ENCODE results near the gene RCC2.

Gene RCC2

DNA sequence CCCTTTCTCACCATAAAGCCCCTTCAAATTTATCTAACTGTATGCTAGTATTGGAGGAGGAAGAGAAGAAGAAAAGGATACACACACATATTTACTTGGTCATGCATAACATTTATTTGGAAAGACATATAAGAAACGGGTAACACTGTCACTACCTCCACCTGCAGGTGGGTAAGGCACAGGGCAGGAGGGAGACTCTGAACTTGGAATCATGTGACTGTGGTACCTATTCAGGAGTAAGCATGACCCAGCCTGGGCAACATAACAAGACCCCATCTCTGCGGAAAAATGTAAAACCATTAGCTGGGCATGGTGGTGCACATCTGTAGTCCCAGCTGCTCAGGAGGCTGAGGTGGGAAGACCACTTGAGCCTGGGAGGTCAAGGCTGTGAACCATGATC, 68.9 kb downstream of the RCC2 start:
- no peak for DNase-seq

DNA sequence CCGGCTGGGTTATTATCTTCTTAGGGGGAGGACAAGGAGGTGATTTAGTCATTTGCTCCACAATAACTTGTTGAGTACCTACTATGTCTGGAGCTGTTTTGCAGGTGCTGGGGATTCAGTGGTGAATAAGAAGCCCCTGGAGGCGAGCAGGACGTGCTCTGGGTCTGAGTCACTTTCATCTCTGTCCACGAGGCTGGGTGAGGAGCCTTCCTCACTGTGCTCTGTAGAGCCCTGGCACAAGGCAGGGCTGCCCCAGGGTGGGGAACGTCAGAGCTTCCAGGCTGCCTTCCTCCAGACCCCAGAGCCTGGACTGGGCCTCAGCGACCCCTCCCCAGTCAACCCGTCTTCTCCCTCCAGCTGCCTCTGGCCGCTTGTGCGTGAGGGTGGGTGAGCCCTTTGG, 70.0 kb downstream of the RCC2 start:
- DNase-seq = no peak

DNA sequence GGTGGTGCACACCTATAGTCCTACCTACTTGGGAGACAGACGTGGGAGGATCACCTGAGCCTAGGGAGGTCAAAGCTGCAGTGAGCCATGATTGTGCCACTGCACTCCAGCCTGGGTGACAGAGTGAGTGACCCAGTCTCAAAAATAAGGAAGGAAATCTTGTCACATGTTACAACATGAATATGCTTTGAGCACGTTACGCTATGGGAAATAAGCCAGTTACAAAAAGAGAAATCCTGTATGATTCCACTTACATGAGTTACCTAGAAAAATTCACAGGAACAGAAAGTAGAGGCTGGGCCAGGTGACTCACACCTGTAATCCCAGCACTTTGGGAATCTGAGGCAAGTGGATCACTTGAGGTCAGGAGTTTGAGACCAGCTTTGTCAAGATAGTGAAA, 74.2 kb downstream of the RCC2 start:
- DNase-seq = no peak

DNA sequence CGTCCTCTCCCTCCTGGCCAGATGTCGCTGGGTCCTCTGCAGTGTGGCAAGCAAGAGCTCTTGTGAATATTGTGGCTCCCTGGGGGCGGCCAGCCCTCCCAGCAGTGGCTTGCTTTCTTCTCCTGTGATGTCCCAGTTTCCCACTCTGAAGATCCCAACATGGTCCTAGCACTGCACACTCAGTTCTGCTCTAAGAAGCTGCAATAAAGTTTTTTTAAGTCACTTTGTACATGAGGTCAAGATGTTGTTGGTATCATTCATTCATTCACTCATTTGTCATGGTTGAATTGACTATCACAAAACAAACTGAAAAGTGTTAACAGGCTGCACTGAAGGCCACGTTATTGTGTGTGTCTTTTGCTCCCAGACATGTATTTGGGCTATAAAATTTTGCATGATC, 75.7 kb downstream of the RCC2 start:
- no peak for DNase-seq

DNA sequence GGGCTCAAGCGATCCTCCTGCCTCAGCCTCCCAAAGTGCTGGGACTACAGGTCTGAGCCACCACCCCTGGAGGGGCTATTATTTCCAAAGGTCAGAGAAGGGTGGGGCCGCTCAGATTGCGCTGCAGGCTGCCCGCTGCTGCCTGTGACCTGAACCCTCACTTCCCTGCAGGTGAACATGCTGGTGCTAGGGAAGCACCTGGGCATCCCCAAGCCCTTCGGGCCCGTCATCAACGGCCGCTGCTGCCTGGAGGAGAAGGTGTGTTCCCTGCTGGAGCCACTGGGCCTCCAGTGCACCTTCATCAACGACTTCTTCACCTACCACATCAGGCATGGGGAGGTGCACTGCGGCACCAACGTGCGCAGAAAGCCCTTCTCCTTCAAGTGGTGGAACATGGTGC, 76.1 kb downstream of the RCC2 start:
- DNase-seq = no peak

DNA sequence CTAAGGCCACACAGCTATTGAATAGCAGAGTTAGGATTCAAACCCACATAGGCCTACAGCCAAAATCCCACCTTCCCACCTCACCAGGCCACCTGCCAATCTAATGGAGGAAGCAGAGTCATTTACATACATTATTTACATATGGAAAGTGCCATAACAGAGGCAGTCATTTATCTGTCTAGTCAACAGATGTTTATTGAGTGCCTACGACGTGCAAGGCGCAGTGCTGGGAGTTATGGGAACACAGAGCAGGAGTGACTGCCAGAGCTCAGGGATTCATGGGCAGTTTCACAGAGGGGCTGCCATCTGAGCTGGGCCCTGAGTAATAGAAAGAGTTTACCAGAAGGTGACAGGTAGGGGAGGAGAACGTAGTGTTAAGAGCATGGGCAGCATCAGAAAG, 77.8 kb downstream of the RCC2 start:
- no peak for DNase-seq

DNA sequence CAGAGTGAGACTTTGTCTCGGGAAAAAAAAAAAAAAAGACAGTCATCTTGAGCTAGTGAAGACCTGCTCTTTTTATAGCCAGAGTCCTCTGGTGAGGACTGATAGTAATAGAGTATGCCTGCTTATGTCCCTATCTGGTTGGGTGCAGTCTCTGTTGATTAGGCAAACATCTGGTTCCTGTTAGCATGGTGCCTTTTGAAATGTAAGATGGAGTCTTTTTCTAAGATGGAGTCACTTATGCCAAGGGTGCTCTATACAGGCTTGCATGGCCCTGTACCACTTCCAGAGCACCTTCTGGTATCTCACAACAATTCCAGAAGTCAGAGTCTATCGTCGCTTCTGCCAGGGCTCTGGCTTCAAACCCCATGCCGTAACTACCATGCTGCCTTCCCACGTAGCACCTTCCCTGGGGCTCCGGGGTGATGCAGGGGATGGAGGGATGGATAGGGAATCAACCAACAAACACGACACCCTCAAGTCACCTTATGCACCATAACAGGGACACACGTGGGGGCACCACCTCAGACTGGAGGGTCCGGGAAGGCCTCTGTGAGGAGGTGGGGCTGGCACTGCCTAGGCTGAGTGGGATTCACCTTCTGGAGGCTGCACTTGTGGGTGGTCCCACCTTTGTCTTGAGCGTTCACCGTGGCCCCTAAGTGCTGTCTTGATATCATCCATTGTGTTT, 79.1 kb downstream of the RCC2 start:
- no peak for DNase-seq

DNA sequence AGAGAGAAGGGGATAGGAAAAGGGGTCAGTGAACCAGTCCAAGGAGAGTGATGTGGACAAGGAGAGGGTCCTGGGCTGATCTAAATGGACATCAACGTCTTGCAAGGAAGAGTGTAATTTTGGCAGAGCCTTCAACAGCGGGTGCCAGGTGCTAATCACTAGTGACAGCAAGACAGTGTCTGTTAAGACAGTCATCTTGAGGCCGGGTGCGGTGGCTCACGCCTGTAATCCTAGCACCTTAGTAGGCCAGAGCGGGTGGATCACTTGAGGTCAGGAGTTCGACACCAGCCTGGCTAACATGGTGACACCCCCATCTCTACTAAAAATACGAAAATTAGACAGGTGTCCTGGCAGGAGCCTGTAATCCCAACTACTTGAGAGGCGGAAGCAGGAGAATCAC, 79.7 kb downstream of the RCC2 start:
- no peak for DNase-seq

DNA sequence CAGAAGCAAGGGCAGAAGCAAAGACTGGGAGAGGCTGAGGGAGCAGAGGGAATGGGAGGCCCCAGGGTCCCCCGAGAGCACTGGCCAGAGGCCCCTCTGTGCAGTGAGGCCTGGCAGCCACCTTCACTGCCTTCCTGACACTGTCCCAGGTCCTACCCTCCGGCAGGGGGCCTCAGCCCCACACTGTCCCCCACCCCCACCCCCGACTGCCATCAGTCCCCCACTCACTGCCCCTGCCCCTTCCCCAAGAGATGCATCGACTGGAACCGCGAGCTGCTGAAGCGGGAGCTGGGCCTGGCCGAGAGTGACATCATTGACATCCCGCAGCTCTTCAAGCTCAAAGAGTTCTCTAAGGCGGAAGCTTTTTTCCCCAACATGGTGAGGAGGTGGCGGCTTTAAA, 80.4 kb downstream of the RCC2 start:
- DNase-seq = no peak

DNA sequence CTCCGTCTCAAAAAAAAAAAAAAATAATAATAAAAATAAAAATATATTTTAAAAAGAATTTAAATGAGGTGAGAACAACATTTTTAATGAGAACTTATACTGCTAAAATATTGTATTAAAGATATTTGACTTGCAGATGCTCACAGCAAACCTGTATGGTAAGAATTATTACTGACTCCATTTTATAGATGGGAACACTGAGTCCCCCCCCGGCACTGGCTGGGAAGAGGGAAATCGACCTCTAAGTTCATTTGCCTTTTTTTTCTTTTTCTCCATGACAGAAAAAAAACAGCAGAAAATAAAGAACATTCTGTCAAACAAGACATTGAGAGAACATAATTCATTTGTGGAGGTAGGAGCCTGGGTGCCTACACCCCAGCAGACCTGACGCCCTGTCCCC, 80.9 kb downstream of the RCC2 start:
- DNase-seq = no peak

Measured in kidney glomerular epithelial cell (primary cell).